GM06990 (cell line): ENCODE data around the gene ENDOD1.

ENCODE experiments used
- DNase-seq: peaks from one replicate; pipeline ENCODE4 v3.0.0-alpha.2; 2011; ENCODE audit not compliant: insufficient read length; ENCODE audit errors: extremely low read depth
- H3K27me3 ChIP-seq: replicated peaks from 2 replicates; pipeline ENCODE4 v1.6.0; 2011; ENCODE audit warnings: low read length; ENCODE audit not compliant: control insufficient read depth, insufficient read depth
- H3K36me3 ChIP-seq: 2 replicates; pipeline ENCODE4 v1.5.1; 2011; ENCODE audit warnings: low read length; ENCODE audit not compliant: control insufficient read depth, insufficient read depth
- H3K4me3 ChIP-seq: replicated peaks from 2 replicates; pipeline ENCODE4 v1.5.1; 2011; ENCODE audit warnings: low read depth, mild to moderate bottlenecking, control low read depth, low read length
- CTCF ChIP-seq: IDR thresholded peaks from 2 replicates; pipeline ENCODE4 v1.5.1; 2011; ENCODE audit warnings: low read length, control low read depth, mild to moderate bottlenecking, inconsistent platforms; ENCODE audit not compliant: insufficient read depth, poor library complexity, severe bottlenecking

The ENDOD1 gene

GRCh38 chr11:95093548-95093947 lies 3.9 kb downstream of the ENDOD1 start:
- no peak overlapping the region for H3K4me3 ChIP-seq
- no peaks in the 10 kb centered on the region for H3K27me3 ChIP-seq
- no peaks in the 10 kb centered on the region for H3K36me3 ChIP-seq
- DNase-seq: no peak
- no peak for TF ChIP-seq CTCF

GRCh38 chr11:95095858-95096587 lies 6.4 kb downstream of the ENDOD1 start:
- Histone ChIP-seq H3K27me3 (no peaks in the 10 kb centered on the region), H3K4me3 (no peak overlapping the region), H3K36me3 (no peaks in the 10 kb centered on the region)
- DNase-seq: peak; percentile 77
- TF ChIP-seq CTCF: no peak

DNA sequence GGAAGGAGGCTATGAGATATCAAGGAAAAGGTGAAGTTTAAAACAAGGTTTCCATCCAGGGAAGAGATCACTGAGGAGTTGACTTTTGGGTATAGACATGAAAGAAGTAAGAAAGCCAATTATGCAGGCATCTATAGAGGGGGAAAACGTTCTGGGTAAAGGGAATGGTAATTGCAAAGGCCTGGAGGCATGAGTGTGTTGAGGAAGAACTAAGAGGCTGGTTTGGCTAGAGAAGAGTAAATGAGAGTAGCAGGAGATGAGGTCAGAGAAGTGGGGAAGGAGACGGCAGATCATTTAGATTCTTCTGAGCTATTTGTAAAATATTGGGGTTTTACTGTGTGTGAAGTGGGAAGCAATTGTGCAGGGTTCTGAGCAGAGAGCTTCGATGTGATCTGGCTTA lies 7.6 kb downstream of the ENDOD1 start:
- no peak for DNase-seq
- Histone ChIP-seq H3K36me3 (no peaks in the 10 kb centered on the region), H3K4me3 (no peak overlapping the region), H3K27me3 (no peaks in the 10 kb centered on the region)
- no peak for TF ChIP-seq CTCF

GRCh38 chr11:95098826-95099225 lies 9.2 kb downstream of the ENDOD1 start:
- no peak for TF ChIP-seq CTCF
- DNase-seq: no peak

DNA sequence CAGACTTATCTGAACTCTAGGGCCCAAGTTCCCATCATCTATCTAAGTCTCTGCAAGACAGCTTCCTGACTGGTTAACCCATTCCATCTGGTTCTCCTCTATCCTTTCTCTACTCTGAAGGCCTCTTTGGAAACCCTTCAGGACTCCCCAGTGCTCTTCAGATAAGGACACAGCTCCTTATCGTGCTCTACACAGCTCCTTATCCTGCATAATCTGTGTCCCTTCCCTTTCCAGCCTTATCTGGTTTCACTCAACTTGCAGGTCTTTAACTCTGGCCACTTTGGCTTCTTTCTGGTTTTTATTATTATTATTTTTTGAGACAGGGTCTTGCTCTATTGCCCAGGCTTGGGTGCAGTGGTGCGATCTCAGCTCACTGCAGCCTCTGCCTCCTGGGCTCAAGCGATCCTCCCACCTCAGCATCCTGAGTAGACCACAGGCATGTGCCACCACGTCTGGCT lies 10.6 kb downstream of the ENDOD1 start:
- no peak for TF ChIP-seq CTCF
- no peaks in the 10 kb centered on the region for H3K27me3 ChIP-seq
- H3K4me3 ChIP-seq: no peak overlapping the region
- DNase-seq: no peak
- no peaks in the 10 kb centered on the region for H3K36me3 ChIP-seq

More at GRCh38 chr11:95098826-95099225, 9.2 kb downstream of the ENDOD1 start:
- Histone ChIP-seq H3K4me3 (no peak overlapping the region), H3K27me3 (no peaks in the 10 kb centered on the region), H3K36me3 (no peaks in the 10 kb centered on the region)
